Nucleus accumbens (tissue), 56 donors: ENCODE data around the gene MTMR3.
A peak's percentile ranks its signal among the peaks of the same experiment; 100 is the strongest.

Experiments
- DNase-seq, 56 donors: peaks; one replicate each; lab custom pipeline; 2025; lab: John Stamatoyannopoulos, UW

The MTMR3 gene

GRCh38 chr22:29912605-29913398 is 29.8 kb downstream of the MTMR3 start:
- no peak for DNase-seq

- no peak for DNase-seq
Measured at GRCh38 chr22:29914165-29914564, 31.2 kb downstream of the MTMR3 start.

- no peak for DNase-seq
Measured at GRCh38 chr22:29914991-29915533, 32.1 kb downstream of the MTMR3 start.

GRCh38 chr22:29916007-29916544 is 33.1 kb downstream of the MTMR3 start:
- no peak for DNase-seq

GRCh38 chr22:29917052-29917902 is 34.3 kb downstream of the MTMR3 start:
- peak in 3 of 56 donors; percentile 6 to 11 (median 9) for DNase-seq

- no peak for DNase-seq
Measured at GRCh38 chr22:29925402-29925801, 42.4 kb downstream of the MTMR3 start.

- no peak for DNase-seq
Measured at GRCh38 chr22:29926057-29926456, 43.1 kb downstream of the MTMR3 start.

- no peak for DNase-seq
Measured at GRCh38 chr22:29932136-29932535, 49.2 kb downstream of the MTMR3 start.

GRCh38 chr22:29933619-29934018 is 50.6 kb downstream of the MTMR3 start:
- DNase-seq, result no peak

GRCh38 chr22:29934596-29934995 is 51.6 kb downstream of the MTMR3 start:
- no peak for DNase-seq

- DNase-seq, result no peak
Measured at GRCh38 chr22:29936186-29936585, 53.2 kb downstream of the MTMR3 start.

- DNase-seq, result no peak
Measured at GRCh38 chr22:29937940-29938693, 55.1 kb downstream of the MTMR3 start.

- DNase-seq, result no peak
Measured at GRCh38 chr22:29940526-29940925, 57.6 kb downstream of the MTMR3 start.

- DNase-seq, result no peak
Measured at GRCh38 chr22:29944339-29944738, 61.4 kb downstream of the MTMR3 start.

GRCh38 chr22:29945435-29945834 is 62.5 kb downstream of the MTMR3 start:
- DNase-seq, result no peak

- DNase-seq, result no peak
Measured at GRCh38 chr22:29946220-29946619, 63.2 kb downstream of the MTMR3 start.

GRCh38 chr22:29947410-29948384 is 64.7 kb downstream of the MTMR3 start:
- no peak for DNase-seq

- DNase-seq, result no peak
Measured at GRCh38 chr22:29948385-29948769, 65.4 kb downstream of the MTMR3 start.

- no peak for DNase-seq
Measured at GRCh38 chr22:29949872-29950271, 66.9 kb downstream of the MTMR3 start.
